Liver (tissue), 9 donors: ENCODE data around the gene LPAR2. TPM values are rescaled to one million over a fixed set of nuclear protein-coding genes. Genes with fewer than 3 reads are reported as not detected.

Experiments
- DNase-seq: peaks from one replicate; pipeline ENCODE4 v3.0.0-alpha.2; 2017; ENCODE audit warnings: low spot score
- H3K27ac ChIP-seq, 2 donors: one replicate each; pipeline ENCODE4 v1.7.0; 2013; ENCODE audit warnings: inconsistent platforms in 2 of 2, low read length in 2 of 2, control low read depth in 1 of 2, low read depth in 1 of 2, mild to moderate bottlenecking in 1 of 2
- H3K27me3 ChIP-seq, 4 donors: one replicate each; pipeline versions ENCODE4 v1.6.1 to v1.7.0; 2013; ENCODE audit warnings: low read length in 3 of 4, inconsistent platforms in 1 of 4, mild to moderate bottlenecking in 1 of 4, moderate library complexity in 1 of 4; ENCODE audit not compliant: control insufficient read depth in 4 of 4, insufficient read depth in 4 of 4
- H3K36me3 ChIP-seq, 4 donors: one replicate each; pipeline versions ENCODE4 v1.6.1 to v1.7.0; 2013; ENCODE audit warnings: low read length in 3 of 4, mild to moderate bottlenecking in 3 of 4, low read depth in 1 of 4, moderate library complexity in 1 of 4; ENCODE audit not compliant: control insufficient read depth in 4 of 4, insufficient read depth in 3 of 4
- H3K4me1 ChIP-seq, 4 donors: one replicate each; pipeline versions ENCODE4 v1.6.1 to v1.7.0; 2013; ENCODE audit warnings: low read length in 3 of 4, mild to moderate bottlenecking in 3 of 4, moderate library complexity in 1 of 4; ENCODE audit not compliant: control insufficient read depth in 4 of 4, insufficient read depth in 4 of 4
- H3K4me3 ChIP-seq, 3 donors: one replicate each; pipeline versions ENCODE4 v1.6.1 to v1.7.0; 2013; ENCODE audit warnings: low read length in 3 of 3, control low read depth in 1 of 3, low read depth in 1 of 3, mild to moderate bottlenecking in 1 of 3
- H3K9ac ChIP-seq, 2 donors: one replicate each; pipeline ENCODE4 v1.7.0; 2013; ENCODE audit warnings: low read length in 2 of 2, mild to moderate bottlenecking in 2 of 2, moderate library complexity in 2 of 2, control low read depth in 1 of 2, low read depth in 1 of 2
- H3K9me3 ChIP-seq, 4 donors: one replicate each; pipeline versions ENCODE4 v1.6.1 to v1.7.0; 2013; ENCODE audit warnings: low read length in 3 of 4; ENCODE audit not compliant: control insufficient read depth in 4 of 4
- GABPA ChIP-seq, 2 donors: IDR thresholded peaks in 1 of 2; conservative IDR thresholded peaks in 1 of 2; 2 replicates each; pipeline ENCODE4 v1.6.1; 2016; ENCODE audit warnings: antibody characterized with exemption in 2 of 2, mild to moderate bottlenecking in 1 of 2, moderate library complexity in 1 of 2
- NR2F2 ChIP-seq: IDR thresholded peaks from 2 replicates; pipeline ENCODE4 v1.6.1; 2016; ENCODE audit warnings: antibody characterized with exemption
- RAD21 ChIP-seq, 2 donors: IDR thresholded peaks; 2 replicates each; pipeline ENCODE4 v1.6.1; 2016; ENCODE audit warnings: antibody characterized with exemption in 2 of 2, mild to moderate bottlenecking in 2 of 2
- RXRA ChIP-seq, 2 donors: IDR thresholded peaks; 2 replicates each; pipeline ENCODE4 v1.6.1; 2017 to 2018; ENCODE audit warnings: antibody characterized with exemption in 2 of 2, mild to moderate bottlenecking in 1 of 2
- TAF1 ChIP-seq: conservative IDR thresholded peaks from 2 replicates; pipeline ENCODE4 v1.6.1; 2016; ENCODE audit warnings: antibody characterized with exemption, mild to moderate bottlenecking
- WGBS: extraction: QIAGEN DNeasy Blood & Tissue Kit; methylation state at CpG from one replicate; pipeline ENCODE4 v1.1.7; 2013; 5-methylcytosine and 5-hydroxymethylcytosine counted together
- polyA plus RNA-seq, 2 donors: library from polyadenylated mRNA; stranded (reverse) in 1 of 2; unstranded in 1 of 2; fragments of 200-250 nt in 1 of 2; fragments of >200 nt in 1 of 2; fragmentation: Nextera tagmentation in 1 of 2; extraction: Ambion mirVana in 1 of 2; gene quantifications; one replicate each; pipeline versions ENCODE4 v1.2.1 to v1.2.3, GENCODE V29; 2013 to 2015
- total RNA-seq, 2 donors: library from RNA; depleted of rRNA; stranded (reverse); fragments of >200 nt; gene quantifications; one replicate each; pipeline ENCODE4 v1.2.3, GENCODE V29; 2014
- TF ChIP-seq, protein P1 (sequence below): IDR thresholded peaks from 2 replicates; pipeline ENCODE4 v1.6.1; 2016; ENCODE audit warnings: antibody characterized with exemption
- TF ChIP-seq, protein P2 (sequence below): IDR thresholded peaks from 2 replicates; pipeline ENCODE4 v1.6.1; 2016; ENCODE audit warnings: antibody characterized with exemption, mild to moderate bottlenecking
- TF ChIP-seq, protein P3 (sequence below): IDR thresholded peaks from 2 replicates; pipeline ENCODE4 v1.6.1; 2016; ENCODE audit warnings: antibody characterized with exemption
- donor health status: healthy.
- donor health status: healthy.
- donor health status: healthy.
- donor health status: healthy.
- donor health status: healthy.

The LPAR2 gene
- total and polyA plus RNA-seq, 4 donors = 1.0 to 3.4 (median 1.2) TPM

DNA sequence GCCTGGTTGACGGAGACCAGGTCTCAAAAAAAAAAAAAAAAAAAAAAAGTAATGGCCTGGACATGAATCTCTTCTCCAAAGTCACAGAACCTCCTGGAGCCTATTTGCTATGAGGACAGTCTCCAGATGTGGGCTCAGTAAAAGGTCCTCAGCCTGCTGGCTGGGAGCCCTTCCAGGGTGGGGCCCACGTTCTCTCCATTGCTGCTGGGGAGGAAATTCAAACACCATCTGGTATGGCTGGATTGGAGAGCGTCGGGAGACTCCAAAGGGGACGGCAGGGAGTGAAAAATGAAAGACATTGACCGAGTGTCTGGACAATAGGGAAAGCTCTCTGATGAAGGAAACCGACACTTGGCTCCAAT, 8.2 kb downstream of the LPAR2 start (continued):
- TF ChIP-seq, protein P1, sequence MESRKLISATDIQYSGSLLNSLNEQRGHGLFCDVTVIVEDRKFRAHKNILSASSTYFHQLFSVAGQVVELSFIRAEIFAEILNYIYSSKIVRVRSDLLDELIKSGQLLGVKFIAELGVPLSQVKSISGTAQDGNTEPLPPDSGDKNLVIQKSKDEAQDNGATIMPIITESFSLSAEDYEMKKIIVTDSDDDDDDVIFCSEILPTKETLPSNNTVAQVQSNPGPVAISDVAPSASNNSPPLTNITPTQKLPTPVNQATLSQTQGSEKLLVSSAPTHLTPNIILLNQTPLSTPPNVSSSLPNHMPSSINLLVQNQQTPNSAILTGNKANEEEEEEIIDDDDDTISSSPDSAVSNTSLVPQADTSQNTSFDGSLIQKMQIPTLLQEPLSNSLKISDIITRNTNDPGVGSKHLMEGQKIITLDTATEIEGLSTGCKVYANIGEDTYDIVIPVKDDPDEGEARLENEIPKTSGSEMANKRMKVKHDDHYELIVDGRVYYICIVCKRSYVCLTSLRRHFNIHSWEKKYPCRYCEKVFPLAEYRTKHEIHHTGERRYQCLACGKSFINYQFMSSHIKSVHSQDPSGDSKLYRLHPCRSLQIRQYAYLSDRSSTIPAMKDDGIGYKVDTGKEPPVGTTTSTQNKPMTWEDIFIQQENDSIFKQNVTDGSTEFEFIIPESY = no peak

DNA sequence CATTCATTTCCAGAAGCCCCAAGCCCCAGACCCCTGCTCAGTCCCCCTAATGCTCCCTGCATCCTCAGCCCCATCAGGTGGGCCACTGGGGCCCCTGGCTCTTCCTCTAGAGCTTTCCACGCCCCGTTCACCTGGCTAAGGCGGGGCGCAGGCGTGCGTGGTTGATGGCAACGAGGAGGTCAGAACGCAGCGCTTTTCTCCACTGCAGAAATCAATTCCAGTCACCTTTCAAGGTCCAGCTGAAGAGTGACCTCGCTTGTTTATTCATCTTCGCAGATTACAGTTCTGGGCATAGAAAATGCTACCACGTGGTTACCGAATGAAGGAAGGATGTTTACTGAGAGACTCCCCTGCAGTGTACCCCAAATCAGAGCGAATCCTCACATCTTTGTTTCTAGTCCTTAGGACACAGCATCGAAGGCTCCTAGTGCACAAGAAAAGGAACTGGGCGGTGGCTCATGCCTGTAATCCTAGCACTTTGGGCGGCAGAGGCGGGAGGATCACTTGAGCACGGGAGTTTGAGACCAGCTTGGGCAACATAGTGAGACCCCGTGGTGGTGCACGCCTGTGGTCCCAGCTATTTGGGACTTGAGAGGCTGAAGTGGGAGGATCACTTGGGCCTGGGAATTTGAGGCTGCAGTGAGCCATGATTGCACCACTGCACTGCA, 8.7 kb downstream of the LPAR2 start:
- Histone ChIP-seq H3K9ac (no peak overlapping the region), H3K27ac (no peak overlapping the region)
- DNase-seq = no peak

DNA sequence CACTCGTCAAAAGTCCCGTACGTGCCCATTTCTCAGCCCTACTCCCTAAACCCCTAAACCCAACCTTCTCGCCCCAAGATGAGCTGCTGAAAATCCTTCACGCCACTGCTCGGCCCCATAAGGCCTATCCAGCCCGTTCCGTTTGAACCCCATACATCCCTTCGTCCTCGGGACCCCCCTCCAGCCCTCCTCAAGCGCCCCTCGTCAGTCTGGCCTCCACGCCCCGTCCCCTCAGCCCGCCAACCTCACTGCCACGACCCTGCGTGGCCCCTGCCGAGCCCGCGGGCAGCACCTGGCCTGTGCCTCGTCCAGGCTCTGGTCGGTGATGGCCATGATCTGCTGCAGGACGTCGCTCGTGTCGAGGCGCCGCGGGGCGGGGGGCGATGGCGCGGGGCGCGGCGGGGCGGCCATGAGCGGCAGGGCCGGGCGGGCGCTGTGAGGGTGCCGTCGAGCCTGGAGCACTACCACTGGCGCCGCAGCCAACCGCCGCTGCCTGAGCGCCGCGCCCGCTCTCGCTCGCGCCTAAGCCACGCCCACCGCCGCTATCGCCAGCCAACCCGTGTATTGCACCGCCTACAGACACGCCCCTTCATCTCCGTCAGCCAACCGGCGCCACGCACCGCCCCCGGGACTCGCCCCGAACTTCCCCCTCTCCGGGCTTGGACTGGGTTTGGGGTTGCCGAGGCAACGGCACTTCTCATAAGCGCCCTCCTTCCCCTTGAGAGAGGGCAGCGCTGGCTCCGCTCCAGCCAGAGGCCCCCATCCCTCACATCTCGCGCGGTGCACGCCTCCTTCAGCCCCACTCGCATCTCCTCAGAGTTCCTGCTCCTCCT, 9.6 kb downstream of the LPAR2 start, which contains the start of gene PBX4:
Gene PBX4, minus strand, starts transcription at position 469 of the 833 bp plus-strand sequence. Its CDS starts 58 bp downstream, at position 411.
- Histone ChIP-seq H3K9ac (no peak within 1 kb of the TSS), H3K27me3 (no peaks in the 10 kb centered on the region), H3K27ac (no peak within 1 kb of the TSS), H3K36me3 (no peaks in the 10 kb centered on the region), H3K4me3 (peak within 1 kb of the TSS in 2 of 3 donors; percentile 14 to 40), H3K9me3 (peaks cover 0 to 8% (median 0%) of the 10 kb centered on the region in 4 donors), H3K4me1 (no peaks in the 10 kb centered on the region)
- TF ChIP-seq RXRA (IDR thresholded peaks at IDR 0.05) (no peak), RAD21 (IDR thresholded peaks at IDR 0.05) (no peak), NR2F2 (no peak), GABPA (IDR thresholded peaks at IDR 0.05 in 1 of 2, conservative IDR thresholded peaks at IDR 0.05 in 1 of 2) (no peak)
- DNase-seq = peak; percentile 90
- WGBS = 8% methylated on average over 80 of the region's 80 CpGs

More for the DNA sequence above, 8.7 kb downstream of the LPAR2 start:
- Histone ChIP-seq H3K9me3 (peaks cover 0 to 8% (median 0%) of the 10 kb centered on the region in 4 donors), H3K4me1 (no peaks in the 10 kb centered on the region), H3K27me3 (no peaks in the 10 kb centered on the region), H3K4me3 (no peak overlapping the region), H3K36me3 (no peaks in the 10 kb centered on the region)
- 50% methylated on average over 21 of the region's 21 CpGs for WGBS
- TF ChIP-seq, protein P2, sequence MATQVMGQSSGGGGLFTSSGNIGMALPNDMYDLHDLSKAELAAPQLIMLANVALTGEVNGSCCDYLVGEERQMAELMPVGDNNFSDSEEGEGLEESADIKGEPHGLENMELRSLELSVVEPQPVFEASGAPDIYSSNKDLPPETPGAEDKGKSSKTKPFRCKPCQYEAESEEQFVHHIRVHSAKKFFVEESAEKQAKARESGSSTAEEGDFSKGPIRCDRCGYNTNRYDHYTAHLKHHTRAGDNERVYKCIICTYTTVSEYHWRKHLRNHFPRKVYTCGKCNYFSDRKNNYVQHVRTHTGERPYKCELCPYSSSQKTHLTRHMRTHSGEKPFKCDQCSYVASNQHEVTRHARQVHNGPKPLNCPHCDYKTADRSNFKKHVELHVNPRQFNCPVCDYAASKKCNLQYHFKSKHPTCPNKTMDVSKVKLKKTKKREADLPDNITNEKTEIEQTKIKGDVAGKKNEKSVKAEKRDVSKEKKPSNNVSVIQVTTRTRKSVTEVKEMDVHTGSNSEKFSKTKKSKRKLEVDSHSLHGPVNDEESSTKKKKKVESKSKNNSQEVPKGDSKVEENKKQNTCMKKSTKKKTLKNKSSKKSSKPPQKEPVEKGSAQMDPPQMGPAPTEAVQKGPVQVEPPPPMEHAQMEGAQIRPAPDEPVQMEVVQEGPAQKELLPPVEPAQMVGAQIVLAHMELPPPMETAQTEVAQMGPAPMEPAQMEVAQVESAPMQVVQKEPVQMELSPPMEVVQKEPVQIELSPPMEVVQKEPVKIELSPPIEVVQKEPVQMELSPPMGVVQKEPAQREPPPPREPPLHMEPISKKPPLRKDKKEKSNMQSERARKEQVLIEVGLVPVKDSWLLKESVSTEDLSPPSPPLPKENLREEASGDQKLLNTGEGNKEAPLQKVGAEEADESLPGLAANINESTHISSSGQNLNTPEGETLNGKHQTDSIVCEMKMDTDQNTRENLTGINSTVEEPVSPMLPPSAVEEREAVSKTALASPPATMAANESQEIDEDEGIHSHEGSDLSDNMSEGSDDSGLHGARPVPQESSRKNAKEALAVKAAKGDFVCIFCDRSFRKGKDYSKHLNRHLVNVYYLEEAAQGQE = no peak
- TF ChIP-seq, protein P3, sequence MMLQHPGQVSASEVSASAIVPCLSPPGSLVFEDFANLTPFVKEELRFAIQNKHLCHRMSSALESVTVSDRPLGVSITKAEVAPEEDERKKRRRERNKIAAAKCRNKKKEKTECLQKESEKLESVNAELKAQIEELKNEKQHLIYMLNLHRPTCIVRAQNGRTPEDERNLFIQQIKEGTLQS = no peak
- no peak for TF ChIP-seq TAF1
